MM.1S (cell line): Measurements from ENCODE around the gene XIRP2.

Experiments used
- EZH2 ChIP-seq: fragments of 300-600 bp; sonication (generic); optimal IDR thresholded peaks from 2 replicates; pipeline ENCODE3; 2017; ENCODE audit warnings: low read depth, mild to moderate bottlenecking, antibody characterized with exemption, low read length, mixed read lengths
- EZH2phosphoT487 ChIP-seq: fragments of 300-600 bp; sonication (generic); IDR thresholded peaks from 2 replicates; pipeline ENCODE4 v1.6.1; 2018; ENCODE audit warnings: antibody characterized with exemption, low read length
- TF ChIP-seq, protein P1 (sequence below): fragments of 300-600 bp; sonication (generic); IDR thresholded peaks from 2 replicates; pipeline ENCODE4 v1.5.1; 2016; ENCODE audit warnings: antibody characterized with exemption, low read length, mixed read lengths

- TF ChIP-seq, protein P1, sequence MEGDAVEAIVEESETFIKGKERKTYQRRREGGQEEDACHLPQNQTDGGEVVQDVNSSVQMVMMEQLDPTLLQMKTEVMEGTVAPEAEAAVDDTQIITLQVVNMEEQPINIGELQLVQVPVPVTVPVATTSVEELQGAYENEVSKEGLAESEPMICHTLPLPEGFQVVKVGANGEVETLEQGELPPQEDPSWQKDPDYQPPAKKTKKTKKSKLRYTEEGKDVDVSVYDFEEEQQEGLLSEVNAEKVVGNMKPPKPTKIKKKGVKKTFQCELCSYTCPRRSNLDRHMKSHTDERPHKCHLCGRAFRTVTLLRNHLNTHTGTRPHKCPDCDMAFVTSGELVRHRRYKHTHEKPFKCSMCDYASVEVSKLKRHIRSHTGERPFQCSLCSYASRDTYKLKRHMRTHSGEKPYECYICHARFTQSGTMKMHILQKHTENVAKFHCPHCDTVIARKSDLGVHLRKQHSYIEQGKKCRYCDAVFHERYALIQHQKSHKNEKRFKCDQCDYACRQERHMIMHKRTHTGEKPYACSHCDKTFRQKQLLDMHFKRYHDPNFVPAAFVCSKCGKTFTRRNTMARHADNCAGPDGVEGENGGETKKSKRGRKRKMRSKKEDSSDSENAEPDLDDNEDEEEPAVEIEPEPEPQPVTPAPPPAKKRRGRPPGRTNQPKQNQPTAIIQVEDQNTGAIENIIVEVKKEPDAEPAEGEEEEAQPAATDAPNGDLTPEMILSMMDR, result no peak
- TF ChIP-seq EZH2 (no peak), EZH2phosphoT487 (no peak)
These were observed 263.6 kb downstream of the XIRP2 start for GRCh38 chr2:167151894-167152293.
